A673 (cell line): ENCODE results near the gene TPM4.

Experiments used
- CTCF ChIP-seq: fragments of 300-800, 200-600 bp; sonication (generic); conservative IDR thresholded peaks from 2 replicates; pipeline ENCODE4 v1.5.1; 2017; ENCODE audit warnings: low read depth, mild to moderate bottlenecking, antibody characterized with exemption, low read length, moderate library complexity, mixed read lengths
- EZH2 ChIP-seq: fragments of 200-600 bp; sonication (generic); IDR thresholded peaks from 2 replicates; pipeline ENCODE4 v1.6.1; 2017; ENCODE audit warnings: borderline replicate concordance, low read depth, mild to moderate bottlenecking, mixed read lengths, antibody characterized with exemption, low read length; ENCODE audit not compliant: poor library complexity, severe bottlenecking

- TF ChIP-seq CTCF (no peak), EZH2 (no peak)
Measured at GRCh38 chr19:16052353-16052752, 23.9 kb upstream of the TPM4 start.
